Nephron (organoid): ENCODE results near the gene PSMA1.

Experiments
- H3K27ac Mint-ChIP-seq, 3 experiments: 2 replicates each; pipeline ENCODE4 v1.8.0; 2020; ENCODE audit warnings: mixed read lengths in 3 of 3, mild to moderate bottlenecking in 2 of 3, moderate library complexity in 1 of 3
- H3K27me3 Mint-ChIP-seq: 2 replicates; pipeline ENCODE4 v1.8.0; 2021; ENCODE audit warnings: low read depth, mild to moderate bottlenecking, moderate library complexity, mixed read lengths
- H3K36me3 Mint-ChIP-seq: 2 replicates; pipeline ENCODE4 v1.8.0; 2020; ENCODE audit warnings: low read depth, mixed read lengths
- H3K4me1 Mint-ChIP-seq: 2 replicates; pipeline ENCODE4 v1.8.0; 2020; ENCODE audit warnings: mixed read lengths
- H3K4me3 Mint-ChIP-seq, 3 experiments: 2 replicates each; pipeline ENCODE4 v1.8.0; 2020; ENCODE audit warnings: mild to moderate bottlenecking in 3 of 3, mixed read lengths in 3 of 3, moderate library complexity in 2 of 3
- H3K9me3 Mint-ChIP-seq: 2 replicates; pipeline ENCODE4 v1.8.0; 2020; ENCODE audit warnings: mixed read lengths
- CTCF ChIP-seq, 3 experiments: fragments of 200-600 bp; sonication (generic); IDR thresholded peaks; one replicate each; pipeline ENCODE4 v1.5.0; 2021; ENCODE audit warnings: antibody characterized with exemption in 3 of 3; ENCODE audit not compliant: unreplicated experiment in 3 of 3

The PSMA1 gene

DNA sequence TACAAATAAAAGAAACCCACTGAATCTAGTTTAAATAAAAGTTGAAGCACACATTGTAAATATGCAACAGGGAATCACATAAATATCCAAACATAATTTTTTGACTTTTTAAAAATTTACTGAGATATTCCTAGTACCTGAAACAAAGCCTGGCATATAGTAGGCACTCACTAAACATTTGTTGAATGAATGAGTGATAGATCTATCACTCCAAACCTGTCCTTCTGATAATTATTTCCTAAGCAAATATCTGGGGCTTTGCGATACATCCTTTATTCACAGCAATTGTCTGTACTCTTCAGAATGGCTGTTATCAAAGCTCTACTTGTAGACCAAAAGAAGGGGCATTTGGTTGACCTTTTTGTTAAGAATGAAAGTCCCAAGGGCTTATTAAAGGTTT lies 2.6 kb upstream of the PSMA1 start:
- Mint-ChIP-seq H3K4me3 (peak overlapping the region in 1 of 3 experiments; percentile 45), H3K9me3 (no peaks in the 10 kb centered on the region), H3K36me3 (peaks cover 16% of the 10 kb centered on the region), H3K27me3 (no peaks in the 10 kb centered on the region), H3K4me1 (peaks cover 26% of the 10 kb centered on the region), H3K27ac (no peak overlapping the region)
- no peak for TF ChIP-seq CTCF (IDR thresholded peaks at IDR 0.05; ENCODE audit: unreplicated experiment in 3 of 3)

- H3K36me3 Mint-ChIP-seq, result peaks cover 21% of the 10 kb centered on the region
- H3K9me3 Mint-ChIP-seq, result no peaks in the 10 kb centered on the region
Observed at GRCh38 chr11:14522245-14522644, 2.1 kb upstream of the PSMA1 start.

GRCh38 chr11:14520747-14521151 lies 563 bp upstream of the PSMA1 start:
- H3K4me1 Mint-ChIP-seq, result peaks cover 26% of the 10 kb centered on the region
- H3K4me3 Mint-ChIP-seq, result peak overlapping the region; percentile 93 to 96 (median 96)
- H3K9me3 Mint-ChIP-seq, result no peaks in the 10 kb centered on the region
- H3K27me3 Mint-ChIP-seq, result no peaks in the 10 kb centered on the region
- no peak for TF ChIP-seq CTCF (IDR thresholded peaks at IDR 0.05; ENCODE audit: unreplicated experiment in 3 of 3)
- peaks cover 25% of the 10 kb centered on the region for H3K36me3 Mint-ChIP-seq
- H3K27ac Mint-ChIP-seq, result peak overlapping the region; percentile 96 to 98 (median 97)

More at GRCh38 chr11:14522245-14522644, 2.1 kb upstream of the PSMA1 start:
- TF ChIP-seq CTCF (IDR thresholded peaks at IDR 0.05; ENCODE audit: unreplicated experiment in 3 of 3), result no peak
- no peak overlapping the region for H3K27ac Mint-ChIP-seq
- no peak overlapping the region for H3K4me3 Mint-ChIP-seq
- peaks cover 26% of the 10 kb centered on the region for H3K4me1 Mint-ChIP-seq
- no peaks in the 10 kb centered on the region for H3K27me3 Mint-ChIP-seq

DNA sequence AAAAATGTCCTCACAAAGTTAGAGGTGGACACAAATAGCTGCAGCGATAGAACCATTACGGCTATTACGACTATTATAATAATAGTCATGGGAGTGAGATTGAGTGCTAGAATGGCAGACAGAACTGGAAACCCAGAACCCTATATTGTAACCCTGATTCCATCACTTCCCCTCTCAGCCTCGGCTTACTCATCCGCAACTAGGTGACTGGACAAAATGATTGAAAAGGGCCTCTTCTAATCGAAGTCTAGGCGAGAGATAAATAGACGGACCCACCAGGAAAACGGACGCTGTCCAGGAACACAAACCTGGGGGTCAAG lies 629 bp downstream of the PSMA1 start:
- Mint-ChIP-seq H3K4me3 (peak overlapping the region; percentile 93 to 96 (median 96)), H3K9me3 (no peaks in the 10 kb centered on the region), H3K4me1 (peaks cover 26% of the 10 kb centered on the region), H3K27me3 (no peaks in the 10 kb centered on the region), H3K36me3 (peaks cover 29% of the 10 kb centered on the region), H3K27ac (peak overlapping the region; percentile 96 to 98 (median 97))
- TF ChIP-seq CTCF (IDR thresholded peaks at IDR 0.05; ENCODE audit: unreplicated experiment in 3 of 3), result no peak

- Mint-ChIP-seq H3K27ac (peak overlapping the region; percentile 96 to 98 (median 97)), H3K27me3 (no peaks in the 10 kb centered on the region), H3K4me1 (peaks cover 26% of the 10 kb centered on the region), H3K4me3 (peak overlapping the region; percentile 93 to 96 (median 96)), H3K36me3 (peaks cover 35% of the 10 kb centered on the region), H3K9me3 (no peaks in the 10 kb centered on the region)
- no peak for TF ChIP-seq CTCF (IDR thresholded peaks at IDR 0.05; ENCODE audit: unreplicated experiment in 3 of 3)
Observed at GRCh38 chr11:14518820-14519219, 1.4 kb downstream of the PSMA1 start.

DNA sequence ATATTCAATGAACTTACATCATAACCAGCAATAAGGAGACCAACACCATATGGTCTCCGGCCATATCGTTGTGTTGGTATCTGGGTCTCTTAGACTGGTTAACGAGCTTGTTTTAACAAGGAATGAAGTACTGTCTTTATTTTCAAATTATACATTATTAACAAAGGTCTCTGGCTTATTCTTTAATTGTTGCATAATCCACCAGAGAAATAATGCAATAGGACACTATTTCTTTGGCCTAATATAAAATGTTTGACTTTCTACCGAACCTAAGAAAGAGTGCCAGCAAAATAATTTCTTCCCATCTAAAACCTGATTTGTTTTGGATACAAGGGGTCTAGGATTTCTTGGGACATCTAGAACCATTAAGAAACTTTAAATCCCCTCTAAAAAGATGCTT lies 6.4 kb downstream of the PSMA1 start:
- Mint-ChIP-seq H3K27me3 (no peaks in the 10 kb centered on the region), H3K27ac (no peak overlapping the region), H3K9me3 (no peaks in the 10 kb centered on the region), H3K4me3 (no peak overlapping the region), H3K36me3 (peaks cover 62% of the 10 kb centered on the region), H3K4me1 (peaks cover 8% of the 10 kb centered on the region)
- no peak for TF ChIP-seq CTCF (IDR thresholded peaks at IDR 0.05; ENCODE audit: unreplicated experiment in 3 of 3)
